Measurements from ENCODE around the gene RIN3.

DNA sequence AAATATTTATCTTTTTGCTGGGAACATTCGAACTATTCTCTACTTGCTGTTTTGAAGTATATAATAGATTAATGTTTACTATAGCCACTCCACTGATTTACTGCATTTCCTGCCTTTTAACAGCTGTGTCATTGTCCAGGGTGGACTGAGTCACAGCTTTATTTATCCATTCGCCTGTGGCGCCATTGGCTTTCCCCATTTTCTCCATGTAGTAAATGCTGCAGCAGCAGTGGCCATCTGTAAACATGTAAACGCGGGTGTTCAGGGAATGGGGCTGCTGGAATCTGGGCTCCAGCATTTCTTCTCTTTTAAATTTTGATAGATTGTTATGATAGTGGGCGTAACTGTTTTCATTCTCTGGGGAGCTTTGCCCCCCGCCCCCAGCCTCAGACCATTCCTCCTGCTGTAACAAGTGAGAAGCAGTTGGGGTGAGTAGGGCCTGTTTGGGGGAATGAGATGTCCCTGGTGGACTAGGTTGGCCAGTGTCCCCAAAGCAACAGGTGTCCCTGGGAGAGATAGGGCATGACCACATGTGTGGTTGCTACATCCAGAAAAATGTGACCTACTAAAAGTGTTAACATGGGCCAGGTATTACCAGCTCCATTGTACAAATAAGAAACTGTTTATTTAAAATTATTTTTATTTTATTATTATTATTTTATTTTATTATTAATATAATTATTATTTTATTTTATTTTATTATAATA lies 32.9 kb downstream of the RIN3 start:
- TF ChIP-seq ZZZ3 (IDR thresholded peaks at IDR 0.05; ENCODE audit: control insufficient read depth, insufficient read length, low read depth) (no peak), EP300 (IDR thresholded peaks at IDR 0.05; ENCODE audit: borderline replicate concordance in 1 of 2, control insufficient read depth in 1 of 2, low read depth in 2 of 2, low read length in 2 of 2) (no peak), EZH2 (IDR thresholded peaks at IDR 0.05; ENCODE audit: borderline replicate concordance, control insufficient read depth, low read depth, low read length) (no peak), IKZF1 (conservative IDR thresholded peaks at IDR 0.05) (no peak), SP1 (IDR thresholded peaks at IDR 0.05; ENCODE audit: low read depth, low read length) (no peak), RBBP5 (conservative IDR thresholded peaks at IDR 0.05) (no peak), HDAC6 (IDR thresholded peaks at IDR 0.05; ENCODE audit: unreplicated experiment) (no peak), HDAC2 (IDR thresholded peaks at IDR 0.05) (no peak), BRCA1 (IDR thresholded peaks at IDR 0.05; ENCODE audit: low read depth, low read length) (no peak), ESRRA (IDR thresholded peaks at IDR 0.05; ENCODE audit: low read length) (no peak)
- TF ChIP-seq, protein P1, sequence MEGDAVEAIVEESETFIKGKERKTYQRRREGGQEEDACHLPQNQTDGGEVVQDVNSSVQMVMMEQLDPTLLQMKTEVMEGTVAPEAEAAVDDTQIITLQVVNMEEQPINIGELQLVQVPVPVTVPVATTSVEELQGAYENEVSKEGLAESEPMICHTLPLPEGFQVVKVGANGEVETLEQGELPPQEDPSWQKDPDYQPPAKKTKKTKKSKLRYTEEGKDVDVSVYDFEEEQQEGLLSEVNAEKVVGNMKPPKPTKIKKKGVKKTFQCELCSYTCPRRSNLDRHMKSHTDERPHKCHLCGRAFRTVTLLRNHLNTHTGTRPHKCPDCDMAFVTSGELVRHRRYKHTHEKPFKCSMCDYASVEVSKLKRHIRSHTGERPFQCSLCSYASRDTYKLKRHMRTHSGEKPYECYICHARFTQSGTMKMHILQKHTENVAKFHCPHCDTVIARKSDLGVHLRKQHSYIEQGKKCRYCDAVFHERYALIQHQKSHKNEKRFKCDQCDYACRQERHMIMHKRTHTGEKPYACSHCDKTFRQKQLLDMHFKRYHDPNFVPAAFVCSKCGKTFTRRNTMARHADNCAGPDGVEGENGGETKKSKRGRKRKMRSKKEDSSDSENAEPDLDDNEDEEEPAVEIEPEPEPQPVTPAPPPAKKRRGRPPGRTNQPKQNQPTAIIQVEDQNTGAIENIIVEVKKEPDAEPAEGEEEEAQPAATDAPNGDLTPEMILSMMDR (IDR thresholded peaks at IDR 0.05 in 2 of 3, conservative IDR thresholded peaks at IDR 0.05 in 1 of 3; ENCODE audit: control insufficient read depth in 2 of 3, extremely low read depth in 1 of 3, insufficient read depth in 1 of 3, low read depth in 3 of 3, low read length in 3 of 3) = no peak
- TF ChIP-seq, protein P2, sequence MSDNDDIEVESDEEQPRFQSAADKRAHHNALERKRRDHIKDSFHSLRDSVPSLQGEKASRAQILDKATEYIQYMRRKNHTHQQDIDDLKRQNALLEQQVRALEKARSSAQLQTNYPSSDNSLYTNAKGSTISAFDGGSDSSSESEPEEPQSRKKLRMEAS (IDR thresholded peaks at IDR 0.05; ENCODE audit: low read depth, low read length) = no peak
